Measurements from ENCODE around the gene KRT86.

DNA sequence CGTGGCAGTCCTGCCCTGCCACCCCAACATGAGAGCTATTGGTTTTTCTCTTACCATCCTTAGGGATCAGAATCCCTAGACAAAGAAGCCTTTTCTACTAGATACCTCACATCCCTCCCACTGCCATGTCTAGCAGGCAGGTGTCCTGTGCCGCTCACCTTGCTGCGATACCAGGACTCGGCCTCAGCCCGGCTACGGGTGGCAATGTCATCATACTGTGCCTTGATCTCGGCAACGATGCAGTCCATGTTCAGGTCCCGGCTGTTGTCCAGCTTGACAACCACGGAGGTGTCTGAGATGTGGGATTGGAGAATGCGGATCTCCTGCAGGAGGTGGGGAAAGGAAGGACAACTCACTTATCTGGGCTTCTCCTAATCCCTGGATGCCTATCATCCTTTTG, 42.3 kb downstream of the KRT86 start:
- TF ChIP-seq, protein P1, sequence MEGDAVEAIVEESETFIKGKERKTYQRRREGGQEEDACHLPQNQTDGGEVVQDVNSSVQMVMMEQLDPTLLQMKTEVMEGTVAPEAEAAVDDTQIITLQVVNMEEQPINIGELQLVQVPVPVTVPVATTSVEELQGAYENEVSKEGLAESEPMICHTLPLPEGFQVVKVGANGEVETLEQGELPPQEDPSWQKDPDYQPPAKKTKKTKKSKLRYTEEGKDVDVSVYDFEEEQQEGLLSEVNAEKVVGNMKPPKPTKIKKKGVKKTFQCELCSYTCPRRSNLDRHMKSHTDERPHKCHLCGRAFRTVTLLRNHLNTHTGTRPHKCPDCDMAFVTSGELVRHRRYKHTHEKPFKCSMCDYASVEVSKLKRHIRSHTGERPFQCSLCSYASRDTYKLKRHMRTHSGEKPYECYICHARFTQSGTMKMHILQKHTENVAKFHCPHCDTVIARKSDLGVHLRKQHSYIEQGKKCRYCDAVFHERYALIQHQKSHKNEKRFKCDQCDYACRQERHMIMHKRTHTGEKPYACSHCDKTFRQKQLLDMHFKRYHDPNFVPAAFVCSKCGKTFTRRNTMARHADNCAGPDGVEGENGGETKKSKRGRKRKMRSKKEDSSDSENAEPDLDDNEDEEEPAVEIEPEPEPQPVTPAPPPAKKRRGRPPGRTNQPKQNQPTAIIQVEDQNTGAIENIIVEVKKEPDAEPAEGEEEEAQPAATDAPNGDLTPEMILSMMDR (IDR thresholded peaks at IDR 0.05) = no peak
- no peak for TF ChIP-seq POLR2A (IDR thresholded peaks at IDR 0.05)
